K562 (cell line): Measurements from ENCODE around the gene SCLT1. TPM values are rescaled to one million over a fixed set of nuclear protein-coding genes. Genes with fewer than 3 reads are reported as not detected.

ENCODE experiments used
- ATAC-seq: fragments of 200-7000 bp; cut with Tn5 transposase; 3 replicates; pipeline ENCODE4 v1.9.1; 2020; ENCODE audit warnings: moderate library complexity
- BruUV-seq: library from RNA; stranded (reverse); fragments of 400-500 nt; replicated peaks from 2 replicates; lab custom pipeline; 2021; lab: Mats Ljungman, UMichigan
- CTCF ChIA-PET: fragments of 300-600 bp; formaldehyde crosslinking; extraction: SDS; loops from one replicate; lab custom pipeline; 2021; ENCODE audit warnings: low intra/inter-chr PET ratio; lab: Yijun Ruan, JAX
- POLR2A ChIA-PET: fragments of 300-600, 350-650 bp; sonication (Branson Sonifier 250); formaldehyde crosslinking; extraction: SDS; loops from one replicate; lab custom pipeline; 2021; ENCODE audit warnings: antibody characterized with exemption, inconsistent platforms; lab: Yijun Ruan, JAX
- DNase-seq, 4 experiments: peaks; one replicate each; pipeline versions ENCODE4 v3.0.0 to v3.0.0-alpha.2; 2011 to 2018; ENCODE audit warnings: low spot score in 3 of 4, mixed read lengths in 3 of 4; ENCODE audit errors: extremely low read depth in 1 of 4
- FAIRE-seq: peaks from 2 replicates; lab custom pipeline; 2011; peaks lifted over from hg19 to GRCh38; lab: Jason Lieb, UNC
- H2AFZ ChIP-seq: 2 replicates; pipeline ENCODE4 v1.6.0; 2011; ENCODE audit warnings: low read depth, low read length, control low read depth, inconsistent platforms
- H3K27ac ChIP-seq: fragments of 200-600 bp; 3 replicates; pipeline ENCODE4 v1.8.0; 2011; ENCODE audit warnings: low read depth, mild to moderate bottlenecking, control low read depth, inconsistent platforms, low read length, moderate library complexity, mixed read lengths; ENCODE audit errors: extremely low read depth
- H3K27me3 ChIP-seq, 2 experiments: fragments of 300-600 bp in 1 of 2; 2 replicates in 1 of 2; 3 replicates in 1 of 2; pipeline versions ENCODE4 v1.6.0 to v1.8.0; 2011; ENCODE audit warnings: inconsistent platforms in 2 of 2, low read length in 2 of 2, mild to moderate bottlenecking in 1 of 2, mixed read lengths in 1 of 2, moderate library complexity in 1 of 2; ENCODE audit not compliant: control insufficient read depth in 2 of 2, insufficient read depth in 2 of 2
- H3K36me3 ChIP-seq: fragments of 300-600 bp; 3 replicates; pipeline ENCODE4 v1.8.0; 2011; ENCODE audit warnings: mild to moderate bottlenecking, low read length, inconsistent platforms; ENCODE audit not compliant: control insufficient read depth, insufficient read depth
- H3K4me1 ChIP-seq, 2 experiments: fragments of 200-600 bp in 1 of 2; replicated peaks in 1 of 2; 2 replicates in 1 of 2; 3 replicates in 1 of 2; pipeline versions ENCODE4 v1.5.1 to v1.8.0; 2011; ENCODE audit warnings: inconsistent platforms in 2 of 2, low read length in 2 of 2, mild to moderate bottlenecking in 1 of 2, mixed read lengths in 1 of 2, moderate library complexity in 1 of 2; ENCODE audit not compliant: control insufficient read depth in 2 of 2, insufficient read depth in 2 of 2
- H3K4me2 ChIP-seq: 2 replicates; pipeline ENCODE4 v1.6.1; 2011; ENCODE audit warnings: low read length, control low read depth, inconsistent platforms, mixed read lengths; ENCODE audit not compliant: insufficient read depth
- H3K4me3 ChIP-seq: fragments of 200-600 bp; sonication (generic), shearing (Covaris generic); 2 replicates; pipeline ENCODE4 v1.5.1; 2016; ENCODE audit warnings: control low read depth, inconsistent platforms
- H3K79me2 ChIP-seq: fragments of 200-600 bp; 3 replicates; pipeline ENCODE4 v1.8.0; 2011; ENCODE audit warnings: low read length, inconsistent platforms; ENCODE audit not compliant: control insufficient read depth, insufficient read depth
- H3K9ac ChIP-seq, 2 experiments: 2 replicates each; pipeline versions ENCODE4 v1.6.0 to v1.6.1; 2011; ENCODE audit warnings: low read depth in 2 of 2, low read length in 2 of 2, control low read depth in 1 of 2, inconsistent platforms in 1 of 2, mild to moderate bottlenecking in 1 of 2, mixed read lengths in 1 of 2; ENCODE audit not compliant: insufficient read depth in 1 of 2
- H3K9me1 ChIP-seq: one replicate; pipeline ENCODE4 v1.6.0; 2011; ENCODE audit warnings: inconsistent platforms, mild to moderate bottlenecking, low read length, moderate library complexity; ENCODE audit not compliant: control insufficient read depth, insufficient read depth
- H3K9me3 ChIP-seq: replicated peaks from 2 replicates; pipeline ENCODE4 v1.5.1; 2011; ENCODE audit warnings: low read depth, low read length, inconsistent platforms; ENCODE audit not compliant: control insufficient read depth, insufficient read depth
- H4K20me1 ChIP-seq: replicated peaks from 2 replicates; pipeline ENCODE4 v1.6.1; 2011; ENCODE audit warnings: low read length, inconsistent platforms, mixed read lengths; ENCODE audit not compliant: control insufficient read depth, insufficient read depth
- ARID3A ChIP-seq: IDR thresholded peaks from 2 replicates; pipeline ENCODE4 v1.6.1; 2012; ENCODE audit warnings: low read depth, low read length, improper control_type of control experiment, borderline replicate concordance
- BCOR ChIP-seq: fragments of 450-650 bp; IDR thresholded peaks from 2 replicates; pipeline ENCODE4 v1.6.1; 2016
- CSDE1 ChIP-seq, 2 experiments: fragments of 450-650 bp; IDR thresholded peaks; 2 replicates each; pipeline ENCODE4 v1.6.1; 2016; ENCODE audit warnings: mild to moderate bottlenecking in 1 of 2
- DACH1 ChIP-seq: fragments of 450-650 bp; IDR thresholded peaks from 2 replicates; pipeline ENCODE4 v1.6.1; 2018; ENCODE audit not compliant: partially characterized antibody
- DDX20 ChIP-seq: fragments of 450-650 bp; IDR thresholded peaks from 2 replicates; pipeline ENCODE4 v1.6.1; 2016; ENCODE audit warnings: missing genetic modification characterization, low read depth, mild to moderate bottlenecking, missing compliant biosample characterization, moderate library complexity
- ELF2 ChIP-seq: fragments of 250-450 bp; sonication (Bioruptor Pico); IDR thresholded peaks from 2 replicates; pipeline ENCODE4 v1.5.0; 2021; ENCODE audit warnings: mild to moderate bottlenecking
- ETS1 ChIP-seq: conservative IDR thresholded peaks from 2 replicates; pipeline ENCODE4 v1.6.1; 2011; ENCODE audit warnings: low read depth, mild to moderate bottlenecking, low read length; ENCODE audit not compliant: control insufficient read depth
- HIVEP1 ChIP-seq: fragments of 250-450 bp; sonication (Bioruptor Pico); IDR thresholded peaks from 2 replicates; pipeline ENCODE4 v1.4.0; 2020; ENCODE audit warnings: mild to moderate bottlenecking
- ILK ChIP-seq: fragments of 450-650 bp; IDR thresholded peaks from 2 replicates; pipeline ENCODE4 v1.6.1; 2016; ENCODE audit warnings: missing genetic modification characterization, low read depth, mild to moderate bottlenecking, missing compliant biosample characterization, moderate library complexity, borderline replicate concordance
- MTA3 ChIP-seq: fragments of 450-650 bp; formaldehyde crosslinking; IDR thresholded peaks from 2 replicates; pipeline ENCODE4 v1.6.1; 2017; ENCODE audit warnings: mild to moderate bottlenecking, borderline replicate concordance
- PCBP2 ChIP-seq: fragments of 200-400 bp; formaldehyde crosslinking; IDR thresholded peaks from 2 replicates; pipeline ENCODE4 v1.6.1; 2018; ENCODE audit warnings: low read length, low read depth, mild to moderate bottlenecking, moderate library complexity; ENCODE audit not compliant: poor library complexity, severe bottlenecking
- RBM14 ChIP-seq: fragments of 200-400 bp; formaldehyde crosslinking; IDR thresholded peaks from 2 replicates; pipeline ENCODE4 v1.6.1; 2018; ENCODE audit warnings: low read depth, mild to moderate bottlenecking, low read length, moderate library complexity, borderline replicate concordance; ENCODE audit not compliant: insufficient read depth
- SRSF9 ChIP-seq: fragments of 200-400 bp; formaldehyde crosslinking; IDR thresholded peaks from 2 replicates; pipeline ENCODE4 v1.6.1; 2017; ENCODE audit warnings: low read depth, low read length, borderline replicate concordance
- ZNF395 ChIP-seq: fragments of 200-800 bp; sonication (Bioruptor generic); IDR thresholded peaks from 2 replicates; pipeline ENCODE4 v1.6.1; 2017; ENCODE audit warnings: missing genetic modification characterization, missing compliant biosample characterization
- ZNF436 ChIP-seq: fragments of 250-450, 450-650 bp; sonication (Bioruptor Pico); formaldehyde crosslinking; IDR thresholded peaks from 2 replicates; pipeline ENCODE4 v1.7.0; 2020; ENCODE audit warnings: mild to moderate bottlenecking
- ZNF766 ChIP-seq: fragments of 200-800 bp; sonication (Bioruptor generic); conservative IDR thresholded peaks from 2 replicates; pipeline ENCODE4 v1.6.1; 2016; ENCODE audit warnings: missing genetic modification characterization, missing compliant biosample characterization
- WGBS: fragments of 100-300 bp; shearing (Covaris generic); methylation state at CpG from one replicate; pipeline ENCODE4 v1.1.6; 2016; ENCODE audit warnings: low coverage, mixed read lengths; ENCODE audit not compliant: insufficient coverage; ENCODE audit errors: missing lambda C conversion rate; 5-methylcytosine and 5-hydroxymethylcytosine counted together
- in situ Hi-C: fragments of 300-500 bp; cut with MboI; formaldehyde crosslinking; loops from 4 replicates; pipeline ENCODE4 v1.15.0; 2018; ENCODE audit warnings: inconsistent platforms, mixed read lengths
- intact Hi-C: fragments of 100-400 bp; cut with micrococcal nuclease; formaldehyde crosslinking; loops from 2 replicates; pipeline ENCODE4 v1.14.2; 2022
- polyA plus RNA-seq, 8 experiments: library from polyadenylated mRNA; depleted of rRNA in 4 of 8; stranded (reverse) in 5 of 8; unstranded in 3 of 8; fragments of >200 nt; fragmentation: Nextera tagmentation in 2 of 8; fragmentation: Illumina TruSeq in 1 of 8; extraction: Ambion mirVana in 2 of 8; extraction: Trizol in 1 of 8; gene quantifications; 2 replicates each; pipeline versions ENCODE4 v1.2.1 to v1.2.3, GENCODE V29; 2011 to 2014; ENCODE audit warnings: inconsistent platforms in 1 of 8, missing spikeins in 1 of 8
- total RNA-seq, 7 experiments: library from RNA; depleted of rRNA in 6 of 7; stranded (reverse); fragments of >200 nt in 6 of 7; fragmentation: Illumina TruSeq in 2 of 7; extraction: Trizol in 2 of 7; gene quantifications; 2 replicates each; pipeline versions ENCODE4 v1.2.1 to v1.2.3, GENCODE V29; 2011 to 2021; ENCODE audit warnings: low replicate concordance in 1 of 7
- TF ChIP-seq, protein P1 (sequence below): fragments of 450-650 bp; formaldehyde crosslinking; IDR thresholded peaks from 2 replicates; pipeline ENCODE4 v1.4.0; 2020; ENCODE audit warnings: mild to moderate bottlenecking, mixed read lengths

SCLT1 gene
- total and polyA plus RNA-seq, 9 of the 15 experiments (the other 6 are each of a cell fraction or from before 2014, with no cell fraction given): 8.0 to 31.9 (median 24.2) TPM

GRCh38 chr4:128986908-128987307 lies 106.4 kb downstream of the SCLT1 start:
- DNase-seq: no peak
- POLR2A ChIA-PET: no interaction called here
- no peaks in the 10 kb centered on the region for H3K79me2 ChIP-seq
- no peak overlapping the region for H2AFZ ChIP-seq
- no peaks in the 10 kb centered on the region for H3K9me1 ChIP-seq
- H3K36me3 ChIP-seq: peaks cover 8% of the 10 kb centered on the region; the same call in 2 of the 3 replicates
- CTCF ChIA-PET: no interaction called here
- intact Hi-C loops: no loop called here
- WGBS: 75% methylated on average over 4 of the region's 4 CpGs
- no peak overlapping the region for H3K9ac ChIP-seq
- H3K9me3 ChIP-seq: no peaks in the 10 kb centered on the region
- no peak overlapping the region for H3K4me3 ChIP-seq
- no peaks in the 10 kb centered on the region for H4K20me1 ChIP-seq
- no peaks in the 10 kb centered on the region for H3K27me3 ChIP-seq
- no peak for ATAC-seq
- no peak for FAIRE-seq
- no peak overlapping the region for H3K4me2 ChIP-seq
- no TSS peak for BruUV-seq
- H3K27ac ChIP-seq: no peak overlapping the region
- in situ Hi-C loops: no loop called here
- H3K4me1 ChIP-seq: no peaks in the 10 kb centered on the region
- TF ChIP-seq CSDE1 (IDR thresholded peaks at IDR 0.05): no peak
- TF ChIP-seq MTA3: no peak
- TF ChIP-seq DDX20: no peak
- TF ChIP-seq ELF2 (CRISPR knock-in tag): no peak
- no peak for TF ChIP-seq ILK (tag)
- TF ChIP-seq ZNF436: no peak
- TF ChIP-seq BCOR: no peak
- no peak for TF ChIP-seq ARID3A
- TF ChIP-seq ETS1: no peak
- no peak for TF ChIP-seq RBM14
- no peak for TF ChIP-seq SRSF9
- TF ChIP-seq ZNF766 (CRISPR knock-in tag): no peak
- TF ChIP-seq ZNF395 (CRISPR knock-in tag): no peak
- no peak for TF ChIP-seq HIVEP1 (CRISPR knock-in tag)
- TF ChIP-seq, protein P1, sequence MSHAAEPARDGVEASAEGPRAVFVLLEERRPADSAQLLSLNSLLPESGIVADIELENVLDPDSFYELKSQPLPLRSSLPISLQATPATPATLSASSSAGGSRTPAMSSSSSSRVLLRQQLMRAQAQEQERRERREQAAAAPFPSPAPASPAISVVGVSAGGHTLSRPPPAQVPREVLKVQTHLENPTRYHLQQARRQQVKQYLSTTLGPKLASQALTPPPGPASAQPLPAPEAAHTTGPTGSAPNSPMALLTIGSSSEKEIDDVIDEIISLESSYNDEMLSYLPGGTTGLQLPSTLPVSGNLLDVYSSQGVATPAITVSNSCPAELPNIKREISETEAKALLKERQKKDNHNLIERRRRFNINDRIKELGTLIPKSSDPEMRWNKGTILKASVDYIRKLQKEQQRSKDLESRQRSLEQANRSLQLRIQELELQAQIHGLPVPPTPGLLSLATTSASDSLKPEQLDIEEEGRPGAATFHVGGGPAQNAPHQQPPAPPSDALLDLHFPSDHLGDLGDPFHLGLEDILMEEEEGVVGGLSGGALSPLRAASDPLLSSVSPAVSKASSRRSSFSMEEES: no peak
- no peak for TF ChIP-seq PCBP2
- TF ChIP-seq DACH1: no peak
